SKM-1 (cell line): ENCODE data around the gene MROH8.

Source experiments
- DNase-seq: peaks from one replicate; lab custom pipeline; 2025; ENCODE audit not compliant: unreplicated experiment; lab: John Stamatoyannopoulos, UW

MROH8 gene

GRCh38 chr20:37178839-37179682 is at the start of gene MROH8, which contains the start of gene RPN2:
Gene MROH8 (minus strand): TSS chr20:37179548.
Gene RPN2 (plus strand): TSS chr20:37179330. CDS start chr20:37179357, 27 bp downstream.
- peak; percentile 92 for DNase-seq

GRCh38 chr20:37228656-37229055 is 49.3 kb upstream of the MROH8 start:
- no peak for DNase-seq

GRCh38 chr20:37228082-37228481 is 48.7 kb upstream of the MROH8 start:
- DNase-seq, result no peak

GRCh38 chr20:37226889-37227288 is 47.5 kb upstream of the MROH8 start:
- no peak for DNase-seq

GRCh38 chr20:37225146-37225545 is 45.8 kb upstream of the MROH8 start:
- no peak for DNase-seq

GRCh38 chr20:37223053-37223452 is 43.7 kb upstream of the MROH8 start:
- peak; percentile 80 for DNase-seq

GRCh38 chr20:37222086-37222485 is 42.7 kb upstream of the MROH8 start:
- DNase-seq, result no peak

GRCh38 chr20:37220731-37221130 is 41.4 kb upstream of the MROH8 start:
- no peak for DNase-seq

GRCh38 chr20:37219751-37220668 is 40.7 kb upstream of the MROH8 start:
- DNase-seq, result no peak

- no peak for DNase-seq
Measured at GRCh38 chr20:37218976-37219375, 39.6 kb upstream of the MROH8 start.

GRCh38 chr20:37218441-37218840 is 39.1 kb upstream of the MROH8 start:
- no peak for DNase-seq

GRCh38 chr20:37209661-37210314 is 30.4 kb upstream of the MROH8 start:
- no peak for DNase-seq

GRCh38 chr20:37209193-37209592 is 29.8 kb upstream of the MROH8 start:
- DNase-seq, result no peak

- no peak for DNase-seq
Measured at GRCh38 chr20:37207171-37207570, 27.8 kb upstream of the MROH8 start.

- no peak for DNase-seq
Measured at GRCh38 chr20:37205794-37206193, 26.4 kb upstream of the MROH8 start.

GRCh38 chr20:37205130-37205529 is 25.8 kb upstream of the MROH8 start:
- no peak for DNase-seq

GRCh38 chr20:37204056-37204455 is 24.7 kb upstream of the MROH8 start:
- DNase-seq, result no peak

GRCh38 chr20:37202267-37202943 is 23.1 kb upstream of the MROH8 start:
- DNase-seq, result peak; percentile 16

- no peak for DNase-seq
Measured at GRCh38 chr20:37201827-37202162, 22.4 kb upstream of the MROH8 start.

GRCh38 chr20:37200926-37201826 is 21.8 kb upstream of the MROH8 start:
- DNase-seq, result no peak
